Measurements from ENCODE around the gene NFIB.

The NFIB gene

GRCh38 chr9:14281136-14281795 lies 32.7 kb downstream of the NFIB start:
- DNase-seq (ENCODE audit: low read depth in 4 of 4, low spot score in 1 of 4), result no peak

- no peak for DNase-seq (ENCODE audit: low read depth in 4 of 4, low spot score in 1 of 4)
Observed at GRCh38 chr9:14279671-14280070, 34.3 kb downstream of the NFIB start.

GRCh38 chr9:14278291-14278721 lies 35.6 kb downstream of the NFIB start:
- no peak for DNase-seq (ENCODE audit: low read depth in 4 of 4, low spot score in 1 of 4)

GRCh38 chr9:14277761-14278160 lies 36.2 kb downstream of the NFIB start:
- DNase-seq (ENCODE audit: low read depth in 4 of 4, low spot score in 1 of 4), result no peak

GRCh38 chr9:14277244-14277643 lies 36.7 kb downstream of the NFIB start:
- DNase-seq (ENCODE audit: low read depth in 4 of 4, low spot score in 1 of 4), result no peak

- no peak for DNase-seq (ENCODE audit: low read depth in 4 of 4, low spot score in 1 of 4)
Observed at GRCh38 chr9:14275331-14275730, 38.6 kb downstream of the NFIB start.

GRCh38 chr9:14273696-14274121 lies 40.2 kb downstream of the NFIB start:
- no peak for DNase-seq (ENCODE audit: low read depth in 4 of 4, low spot score in 1 of 4)

- DNase-seq (ENCODE audit: low read depth in 4 of 4, low spot score in 1 of 4), result no peak
Observed at GRCh38 chr9:14272927-14273528, 40.9 kb downstream of the NFIB start.

- no peak for DNase-seq (ENCODE audit: low read depth in 4 of 4, low spot score in 1 of 4)
Observed at GRCh38 chr9:14271093-14271673, 42.8 kb downstream of the NFIB start.

GRCh38 chr9:14270358-14271092 lies 43.4 kb downstream of the NFIB start:
- no peak for DNase-seq (ENCODE audit: low read depth in 4 of 4, low spot score in 1 of 4)

GRCh38 chr9:14269916-14270315 lies 44.0 kb downstream of the NFIB start:
- no peak for DNase-seq (ENCODE audit: low read depth in 4 of 4, low spot score in 1 of 4)

GRCh38 chr9:14263707-14264483 lies 50.0 kb downstream of the NFIB start:
- no peak for DNase-seq (ENCODE audit: low read depth in 4 of 4, low spot score in 1 of 4)

- no peak for DNase-seq (ENCODE audit: low read depth in 4 of 4, low spot score in 1 of 4)
Observed at GRCh38 chr9:14262827-14263226, 51.1 kb downstream of the NFIB start.

- no peak for DNase-seq (ENCODE audit: low read depth in 4 of 4, low spot score in 1 of 4)
Observed at GRCh38 chr9:14261616-14262015, 52.3 kb downstream of the NFIB start.

GRCh38 chr9:14260101-14260500 lies 53.8 kb downstream of the NFIB start:
- DNase-seq (ENCODE audit: low read depth in 4 of 4, low spot score in 1 of 4), result no peak

GRCh38 chr9:14258660-14259239 lies 55.2 kb downstream of the NFIB start:
- DNase-seq (ENCODE audit: low read depth in 4 of 4, low spot score in 1 of 4), result no peak

GRCh38 chr9:14258156-14258555 lies 55.8 kb downstream of the NFIB start:
- DNase-seq (ENCODE audit: low read depth in 4 of 4, low spot score in 1 of 4), result no peak

GRCh38 chr9:14256588-14256987 lies 57.4 kb downstream of the NFIB start:
- no peak for DNase-seq (ENCODE audit: low read depth in 4 of 4, low spot score in 1 of 4)

GRCh38 chr9:14251154-14252071 lies 62.5 kb downstream of the NFIB start:
- no peak for DNase-seq (ENCODE audit: low read depth in 4 of 4, low spot score in 1 of 4)

- DNase-seq (ENCODE audit: low read depth in 4 of 4, low spot score in 1 of 4), result no peak
Observed at GRCh38 chr9:14250794-14251153, 63.2 kb downstream of the NFIB start.
